Right lobe of liver (tissue), 4 donors: ENCODE results near the gene DDX41.

Source experiments
- POLR2A ChIP-seq: fragments of 450-650 bp; IDR thresholded peaks from one replicate; pipeline ENCODE4 v1.6.1; 2017; ENCODE audit warnings: antibody characterized with exemption, mild to moderate bottlenecking
- TF ChIP-seq, protein P1 (sequence below), 4 donors: fragments of 200-600 bp in 3 of 4; fragments of 450-650 bp in 1 of 4; IDR thresholded peaks; one replicate each; pipeline versions ENCODE4 v1.5.1 to v1.8.0; 2016 to 2022; ENCODE audit warnings: antibody characterized with exemption in 4 of 4, mild to moderate bottlenecking in 2 of 4
- donor health status: DM: no; HTN: no; CAD: no.
- donor health status: DM: no; HTN: no; CAD: no.
- donor health status: DM: no; HTN: yes; CAD: no.

GRCh38 chr5:177555665-177556064 lies 38.9 kb upstream of the DDX41 start:
- TF ChIP-seq, protein P1, sequence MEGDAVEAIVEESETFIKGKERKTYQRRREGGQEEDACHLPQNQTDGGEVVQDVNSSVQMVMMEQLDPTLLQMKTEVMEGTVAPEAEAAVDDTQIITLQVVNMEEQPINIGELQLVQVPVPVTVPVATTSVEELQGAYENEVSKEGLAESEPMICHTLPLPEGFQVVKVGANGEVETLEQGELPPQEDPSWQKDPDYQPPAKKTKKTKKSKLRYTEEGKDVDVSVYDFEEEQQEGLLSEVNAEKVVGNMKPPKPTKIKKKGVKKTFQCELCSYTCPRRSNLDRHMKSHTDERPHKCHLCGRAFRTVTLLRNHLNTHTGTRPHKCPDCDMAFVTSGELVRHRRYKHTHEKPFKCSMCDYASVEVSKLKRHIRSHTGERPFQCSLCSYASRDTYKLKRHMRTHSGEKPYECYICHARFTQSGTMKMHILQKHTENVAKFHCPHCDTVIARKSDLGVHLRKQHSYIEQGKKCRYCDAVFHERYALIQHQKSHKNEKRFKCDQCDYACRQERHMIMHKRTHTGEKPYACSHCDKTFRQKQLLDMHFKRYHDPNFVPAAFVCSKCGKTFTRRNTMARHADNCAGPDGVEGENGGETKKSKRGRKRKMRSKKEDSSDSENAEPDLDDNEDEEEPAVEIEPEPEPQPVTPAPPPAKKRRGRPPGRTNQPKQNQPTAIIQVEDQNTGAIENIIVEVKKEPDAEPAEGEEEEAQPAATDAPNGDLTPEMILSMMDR (IDR thresholded peaks at IDR 0.05) = no peak
- TF ChIP-seq POLR2A = no peak
